Measurements from ENCODE around the gene EPHA4.

DNA sequence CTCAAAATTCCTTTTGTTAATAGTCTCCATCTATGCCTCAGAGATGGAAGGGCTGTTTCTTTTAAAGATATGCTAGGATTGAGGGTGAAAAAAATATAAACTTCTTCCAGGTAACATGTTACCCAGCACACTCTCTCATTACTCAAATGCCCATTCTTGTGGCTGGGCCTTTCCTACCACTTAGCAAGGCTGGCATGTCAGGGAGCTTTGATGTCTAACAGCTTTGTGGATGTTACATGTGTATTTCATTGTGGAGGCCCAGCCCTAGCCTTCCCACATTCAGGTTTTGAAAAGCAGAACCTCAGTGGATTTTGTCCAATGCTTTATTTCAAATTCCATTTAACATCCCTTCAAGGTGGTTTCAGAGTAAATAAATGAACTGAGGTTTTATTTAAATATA lies 191.4 kb downstream of the EPHA4 start:
- TF ChIP-seq NFIC (IDR thresholded peaks at IDR 0.05), result no peak
- TF ChIP-seq TEAD4 (IDR thresholded peaks at IDR 0.05), result no peak
- TF ChIP-seq, protein P1, sequence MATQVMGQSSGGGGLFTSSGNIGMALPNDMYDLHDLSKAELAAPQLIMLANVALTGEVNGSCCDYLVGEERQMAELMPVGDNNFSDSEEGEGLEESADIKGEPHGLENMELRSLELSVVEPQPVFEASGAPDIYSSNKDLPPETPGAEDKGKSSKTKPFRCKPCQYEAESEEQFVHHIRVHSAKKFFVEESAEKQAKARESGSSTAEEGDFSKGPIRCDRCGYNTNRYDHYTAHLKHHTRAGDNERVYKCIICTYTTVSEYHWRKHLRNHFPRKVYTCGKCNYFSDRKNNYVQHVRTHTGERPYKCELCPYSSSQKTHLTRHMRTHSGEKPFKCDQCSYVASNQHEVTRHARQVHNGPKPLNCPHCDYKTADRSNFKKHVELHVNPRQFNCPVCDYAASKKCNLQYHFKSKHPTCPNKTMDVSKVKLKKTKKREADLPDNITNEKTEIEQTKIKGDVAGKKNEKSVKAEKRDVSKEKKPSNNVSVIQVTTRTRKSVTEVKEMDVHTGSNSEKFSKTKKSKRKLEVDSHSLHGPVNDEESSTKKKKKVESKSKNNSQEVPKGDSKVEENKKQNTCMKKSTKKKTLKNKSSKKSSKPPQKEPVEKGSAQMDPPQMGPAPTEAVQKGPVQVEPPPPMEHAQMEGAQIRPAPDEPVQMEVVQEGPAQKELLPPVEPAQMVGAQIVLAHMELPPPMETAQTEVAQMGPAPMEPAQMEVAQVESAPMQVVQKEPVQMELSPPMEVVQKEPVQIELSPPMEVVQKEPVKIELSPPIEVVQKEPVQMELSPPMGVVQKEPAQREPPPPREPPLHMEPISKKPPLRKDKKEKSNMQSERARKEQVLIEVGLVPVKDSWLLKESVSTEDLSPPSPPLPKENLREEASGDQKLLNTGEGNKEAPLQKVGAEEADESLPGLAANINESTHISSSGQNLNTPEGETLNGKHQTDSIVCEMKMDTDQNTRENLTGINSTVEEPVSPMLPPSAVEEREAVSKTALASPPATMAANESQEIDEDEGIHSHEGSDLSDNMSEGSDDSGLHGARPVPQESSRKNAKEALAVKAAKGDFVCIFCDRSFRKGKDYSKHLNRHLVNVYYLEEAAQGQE (IDR thresholded peaks at IDR 0.05; ENCODE audit: low read depth), result no peak
- TF ChIP-seq YY1 (IDR thresholded peaks at IDR 0.05; ENCODE audit: low read depth), result no peak
- TF ChIP-seq EGR1 (IDR thresholded peaks at IDR 0.05), result no peak
- TF ChIP-seq EP300 (IDR thresholded peaks at IDR 0.05; ENCODE audit: borderline replicate concordance), result no peak
- TF ChIP-seq RAD21 (IDR thresholded peaks at IDR 0.05; ENCODE audit: low read depth), result no peak
